ENCODE measurements around the gene IL31RA.
A peak's percentile ranks its signal among the peaks of the same experiment; 100 is the strongest.

IL31RA gene

DNA sequence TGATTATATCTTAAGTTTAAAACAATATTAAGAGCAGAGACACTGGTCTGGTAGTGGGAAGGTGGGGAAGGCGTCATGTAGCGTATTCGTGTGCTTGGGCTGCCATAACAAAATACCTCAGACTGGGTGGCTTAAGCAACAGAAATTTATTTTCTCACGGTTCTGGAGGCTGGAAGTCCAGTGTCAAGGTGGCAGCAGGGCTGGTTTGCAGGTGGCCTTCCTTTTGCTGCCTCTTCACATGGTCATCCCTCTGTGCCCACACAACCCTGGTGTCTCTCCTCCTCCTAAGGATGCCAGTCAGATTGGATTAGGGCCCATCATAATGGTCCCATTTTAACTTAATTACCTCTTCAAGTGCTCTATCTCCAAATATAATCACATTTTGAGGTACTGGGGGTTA is 9.6 kb downstream of the IL31RA start:
- DNase-seq: no peak

DNA sequence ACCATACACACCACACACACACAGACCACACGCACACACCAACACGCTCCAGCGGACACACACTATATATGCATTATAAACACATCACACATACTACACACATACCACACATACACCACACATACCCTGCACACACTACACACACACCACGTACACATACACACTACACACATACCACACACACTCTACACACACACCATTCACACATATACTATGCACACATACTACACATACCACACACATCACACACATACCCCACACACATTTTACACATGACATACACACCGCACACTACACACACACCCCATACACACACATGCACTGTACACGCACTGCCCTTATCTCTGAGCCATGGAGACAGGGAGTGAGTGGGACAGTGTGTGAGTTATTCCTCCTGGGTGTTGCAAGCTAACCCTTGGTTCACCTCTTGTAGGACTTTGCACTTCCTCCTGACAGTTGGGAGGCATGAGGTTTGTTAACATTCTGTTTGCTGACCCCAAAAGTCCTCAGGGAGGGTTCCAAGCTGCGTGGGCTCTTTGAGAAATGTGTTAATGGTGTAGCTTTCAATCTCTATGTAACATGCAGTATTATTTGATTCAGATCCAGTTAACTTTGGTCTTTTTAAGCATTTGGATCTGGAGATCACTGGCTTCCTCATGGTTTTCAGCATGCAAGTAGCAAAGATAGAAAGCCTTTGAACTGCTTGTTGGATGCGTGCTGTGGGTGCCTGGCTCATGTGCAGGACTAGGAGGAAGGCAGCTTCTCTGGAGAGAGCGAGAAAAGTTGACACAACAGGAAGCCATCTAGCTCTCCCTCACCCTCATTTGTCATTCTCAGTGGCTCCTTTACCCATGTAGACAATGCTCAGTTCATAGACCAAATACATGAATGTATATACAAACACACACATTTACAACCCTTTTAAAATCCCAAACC is 13.7 kb downstream of the IL31RA start:
- peak in 1 of 6 experiments; percentile 5 for DNase-seq

DNA sequence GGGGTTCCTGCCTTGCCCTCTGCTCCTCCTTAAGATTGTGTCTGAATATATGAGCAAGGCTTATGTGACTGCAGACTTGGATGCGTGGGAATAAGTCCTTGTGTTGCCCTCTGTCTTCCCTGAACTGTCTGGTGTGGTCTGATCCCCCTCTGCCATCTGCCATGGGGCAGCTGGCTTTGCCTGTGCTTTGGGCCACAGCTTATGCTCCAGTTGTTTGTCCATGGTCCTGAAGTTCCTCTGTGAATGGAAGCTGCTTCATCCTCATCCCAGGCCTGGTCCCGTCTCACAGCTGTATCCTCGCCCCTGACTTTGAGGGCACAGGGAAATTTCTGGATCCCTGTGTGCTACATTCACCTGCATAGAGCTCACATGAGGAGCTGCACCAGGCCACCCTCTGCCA is 14.7 kb downstream of the IL31RA start:
- no peak for DNase-seq

DNA sequence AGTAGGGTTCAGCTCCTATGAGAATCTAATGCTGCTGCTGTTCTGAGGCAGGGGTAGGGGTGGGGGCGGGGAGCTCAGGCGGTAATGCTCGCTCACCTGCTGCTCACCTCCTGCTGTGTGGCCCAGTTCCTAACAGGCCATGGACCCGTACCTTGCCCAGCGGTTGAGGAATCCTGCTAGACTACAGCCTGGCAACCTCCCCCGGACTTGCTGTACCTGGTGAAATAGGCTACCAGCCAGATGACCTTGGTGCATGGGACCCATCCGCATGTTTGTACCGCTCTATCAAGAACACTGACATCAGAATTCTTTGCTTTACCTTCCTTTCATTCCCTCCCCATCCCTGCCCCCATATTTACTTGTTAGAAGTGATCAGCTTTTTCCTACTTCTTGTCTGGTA is 15.3 kb downstream of the IL31RA start:
- no peak for DNase-seq

DNA sequence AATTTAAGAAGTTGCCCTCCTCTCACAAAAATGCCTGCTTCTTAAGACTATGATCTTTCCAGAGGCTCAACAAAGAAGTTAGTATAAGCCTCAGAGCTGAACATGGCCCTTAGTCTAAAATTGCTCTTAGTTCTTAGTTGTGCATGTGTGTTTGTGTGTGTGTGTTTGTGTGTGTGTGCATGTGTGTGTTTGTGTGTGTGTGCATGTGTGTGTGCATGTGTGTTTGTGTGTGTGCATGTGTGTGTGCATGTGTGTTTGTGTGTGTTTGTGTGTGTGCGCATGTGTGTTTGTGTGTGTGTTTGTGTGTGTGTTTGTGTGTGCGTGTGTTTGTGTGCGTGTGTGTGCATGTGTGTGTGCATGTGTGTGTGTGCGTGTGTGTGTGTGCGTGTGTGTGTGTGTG is 15.8 kb downstream of the IL31RA start:
- DNase-seq: no peak

DNA sequence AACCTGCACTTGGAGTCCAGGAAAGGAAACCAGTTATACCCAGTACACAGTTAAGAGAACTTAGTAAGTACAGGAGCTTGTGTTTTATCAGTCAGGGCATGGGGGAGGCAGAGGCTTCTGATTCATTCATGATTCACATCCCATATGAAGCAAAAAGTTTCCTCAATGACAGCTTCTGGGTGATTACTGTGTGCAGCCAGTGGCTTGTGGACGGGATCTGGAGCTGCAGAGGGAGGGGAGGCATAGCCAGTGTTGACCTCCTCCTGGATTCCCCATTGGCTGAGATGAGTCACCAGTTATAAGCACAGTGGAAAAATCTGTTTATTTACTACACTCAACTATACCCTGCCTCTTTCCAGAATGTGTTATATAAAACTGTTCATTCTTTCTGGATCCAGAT is 17.7 kb downstream of the IL31RA start:
- no peak for DNase-seq

GRCh38 chr5:55869847-55870246 is 18.7 kb downstream of the IL31RA start:
- no peak for DNase-seq

DNA sequence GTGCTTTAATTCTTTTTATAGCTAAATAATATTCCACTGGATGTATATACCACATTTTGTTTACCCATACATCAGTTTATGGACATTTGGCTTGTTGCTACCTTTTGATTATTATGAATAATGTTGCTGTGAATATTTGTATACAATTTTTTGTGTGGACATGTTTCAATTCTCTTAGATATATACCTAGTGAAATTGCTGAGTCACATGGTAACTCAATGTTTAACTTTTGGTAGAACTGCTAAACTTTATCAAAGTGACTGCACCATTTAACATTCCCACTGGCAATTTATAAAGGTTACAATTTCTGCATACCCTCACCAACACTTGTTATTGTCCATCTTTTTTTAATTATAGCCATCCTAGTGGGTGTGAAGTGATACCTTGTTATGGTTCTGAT is 22.1 kb downstream of the IL31RA start:
- no peak for DNase-seq

DNA sequence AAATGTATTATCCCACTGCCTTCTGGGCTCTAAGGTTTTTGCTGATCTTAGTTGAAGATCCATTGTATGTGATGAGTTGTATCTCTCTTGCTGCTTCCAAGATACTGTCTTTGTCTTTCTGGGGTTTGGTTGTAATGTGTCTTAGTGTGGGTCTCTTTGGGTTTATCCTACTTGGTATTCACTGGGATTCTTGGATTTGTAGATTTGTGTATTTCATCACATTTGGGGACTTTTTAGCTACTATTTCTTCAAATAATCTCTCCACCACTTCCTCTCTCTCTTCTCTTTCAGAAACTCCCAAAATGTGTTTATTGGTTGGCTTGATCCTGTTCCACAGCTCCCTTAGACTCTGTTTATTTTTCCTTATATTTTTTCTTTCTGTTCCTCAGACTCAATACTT is 26.5 kb downstream of the IL31RA start:
- DNase-seq: no peak

DNA sequence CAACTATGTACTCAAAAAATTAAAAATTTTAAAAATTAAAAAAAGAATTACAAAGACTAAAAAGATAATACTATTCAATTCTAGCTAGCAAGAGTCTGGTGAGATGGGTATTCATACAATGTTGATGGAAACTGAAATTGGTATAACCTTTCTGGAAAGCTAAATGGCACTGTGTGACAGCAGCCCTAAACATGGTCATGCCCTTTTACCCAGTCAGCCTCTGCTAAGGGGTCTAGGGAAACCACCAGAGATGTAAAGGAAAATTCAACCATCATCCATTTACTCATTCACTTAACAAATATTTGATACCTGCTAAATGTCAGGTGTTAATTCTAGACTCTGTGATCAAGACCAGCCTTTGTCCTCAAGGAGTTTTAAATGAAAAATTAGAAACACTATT is 29.3 kb downstream of the IL31RA start:
- DNase-seq: no peak

DNA sequence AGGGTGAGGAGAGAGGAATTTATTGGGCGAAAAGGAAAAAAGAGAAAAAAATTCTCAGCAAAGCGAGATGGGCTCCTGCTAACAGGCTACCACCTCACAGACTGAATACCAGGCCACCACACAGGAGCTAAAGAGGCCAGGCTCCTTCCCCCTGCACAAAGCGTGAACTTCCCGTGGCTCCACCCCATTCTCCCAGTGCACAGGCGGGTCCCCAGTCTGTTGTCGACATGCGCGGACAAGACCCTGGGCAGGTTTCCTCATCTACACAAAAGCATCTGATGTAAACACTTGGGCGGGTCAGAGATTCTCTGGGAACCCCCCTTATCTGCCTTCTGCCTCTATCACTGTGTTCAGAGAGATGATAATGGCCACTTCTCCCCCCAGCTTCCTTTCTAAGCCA is 34.2 kb downstream of the IL31RA start:
- DNase-seq: no peak

DNA sequence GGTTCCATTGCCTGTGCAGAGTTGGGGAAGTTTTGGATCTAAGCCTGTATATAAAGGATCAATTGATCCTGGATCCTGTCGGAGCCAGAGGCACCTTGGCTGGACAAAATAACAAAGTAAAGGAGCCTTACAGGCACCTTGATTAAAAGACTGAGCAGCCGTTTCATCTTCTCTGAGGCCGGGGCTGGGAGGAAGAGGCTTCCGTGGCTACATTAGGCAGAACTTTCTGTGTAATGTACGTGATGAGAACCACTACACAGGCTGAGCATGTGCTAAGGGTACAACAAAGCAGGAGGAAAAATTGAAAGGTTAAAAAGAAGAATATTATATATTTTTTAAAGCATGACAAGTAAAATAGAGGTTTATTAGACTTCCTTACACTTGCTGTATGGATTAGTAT is 37.0 kb downstream of the IL31RA start:
- DNase-seq: no peak

DNA sequence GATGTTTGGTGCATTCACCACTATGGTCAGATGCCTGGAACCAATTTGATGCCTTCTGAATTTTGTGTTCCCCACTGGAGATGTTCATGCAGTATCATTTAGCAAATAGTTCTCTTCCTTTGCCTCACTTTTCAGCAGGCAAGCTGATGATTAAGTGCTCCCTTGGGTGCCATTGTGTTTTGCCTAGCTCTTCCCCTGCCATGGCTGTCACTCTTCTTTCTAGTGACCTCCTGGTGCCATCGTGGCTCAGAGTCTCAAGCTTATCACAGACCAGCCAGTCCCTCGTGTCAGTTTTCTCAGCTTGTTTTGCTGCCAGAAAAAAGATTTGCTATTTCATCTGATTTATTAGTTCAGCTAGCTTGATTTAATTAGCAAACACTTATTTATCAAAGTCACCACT is 41.3 kb downstream of the IL31RA start:
- DNase-seq: no peak

GRCh38 chr5:55894135-55894534 is 43.0 kb downstream of the IL31RA start:
- DNase-seq: no peak

DNA sequence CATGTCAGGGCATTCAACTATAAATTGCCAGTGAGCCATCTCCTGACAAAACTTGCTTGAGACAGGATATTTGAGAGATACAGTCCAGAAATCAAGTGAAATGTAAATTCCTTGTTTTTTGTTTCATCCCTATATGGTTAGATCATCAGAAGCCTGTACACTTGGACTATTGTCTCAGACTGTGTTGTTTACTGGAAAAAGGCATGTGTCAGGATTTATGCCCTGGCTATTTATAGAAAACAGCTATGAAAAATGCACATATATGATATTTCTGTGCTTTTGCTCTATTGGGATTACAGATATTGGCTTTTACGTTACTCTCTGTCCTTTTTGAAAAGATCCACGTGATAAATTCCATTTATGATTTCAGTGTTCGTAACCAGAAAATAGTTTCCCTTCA is 44.2 kb downstream of the IL31RA start:
- DNase-seq: no peak

GRCh38 chr5:55896238-55896637 is 45.1 kb downstream of the IL31RA start:
- no peak for DNase-seq

DNA sequence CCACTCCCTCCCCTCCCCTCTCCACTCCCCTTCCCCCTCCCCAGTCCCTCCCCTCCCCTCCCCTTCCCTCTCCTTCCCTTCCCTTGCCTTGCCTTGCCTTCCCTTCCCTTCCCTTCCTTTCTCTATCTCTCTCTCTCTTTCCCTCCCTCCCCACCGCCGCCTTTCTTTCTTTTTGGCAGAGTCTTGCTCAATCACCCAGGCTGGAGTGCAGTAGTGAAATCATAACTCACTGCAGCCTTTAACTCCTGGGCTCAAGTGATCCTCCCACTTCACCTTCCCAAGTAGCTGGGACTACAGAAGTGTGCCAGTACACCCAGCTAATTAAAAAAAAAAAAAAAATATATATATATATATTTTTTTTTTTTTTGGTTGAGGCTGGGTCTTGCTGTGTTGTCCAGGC is 45.5 kb downstream of the IL31RA start:
- DNase-seq: no peak

GRCh38 chr5:55897206-55897894 is 46.2 kb downstream of the IL31RA start:
- DNase-seq: no peak

DNA sequence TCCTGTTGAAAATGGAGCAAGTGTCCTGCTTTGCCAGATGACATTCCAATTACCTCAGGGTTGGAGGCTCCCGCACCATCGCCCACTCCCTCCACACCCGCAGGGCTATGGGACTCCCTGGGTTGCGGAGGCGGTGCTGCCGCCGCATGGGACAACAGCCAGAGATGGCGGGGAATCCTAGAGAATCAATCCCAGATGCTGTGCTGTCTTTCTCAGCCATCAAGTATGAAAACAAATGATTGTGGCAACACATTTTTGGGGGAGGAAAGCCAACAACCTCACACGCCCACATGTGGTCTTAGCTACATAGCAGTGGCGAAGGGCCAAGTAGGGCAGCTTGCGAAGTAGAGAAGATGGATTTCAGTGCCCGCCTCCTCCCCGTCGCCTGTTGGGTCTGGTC is 46.7 kb downstream of the IL31RA start:
- DNase-seq: no peak

GRCh38 chr5:55899344-55899743 is 48.2 kb downstream of the IL31RA start:
- DNase-seq: no peak

- no peak for DNase-seq
Observed at GRCh38 chr5:55900068-55900467, 48.9 kb downstream of the IL31RA start.

DNA sequence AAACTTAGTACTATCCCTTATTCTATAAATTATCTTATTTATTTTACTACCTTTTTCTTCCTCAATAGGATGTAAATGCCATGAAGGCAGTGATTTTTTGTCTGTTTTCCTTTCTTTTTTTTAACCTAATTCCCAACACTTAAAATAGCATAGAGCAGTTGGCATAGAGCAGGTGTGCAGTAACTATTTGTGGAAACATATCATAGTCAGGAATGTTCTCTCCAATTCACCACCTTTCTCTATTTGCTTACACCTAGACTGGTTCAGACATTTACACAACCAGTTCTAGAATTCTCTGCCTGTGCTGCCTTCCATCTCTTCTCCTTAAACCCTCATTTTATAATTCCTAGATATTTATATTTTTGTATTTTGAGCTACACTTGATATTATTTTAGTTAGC is 49.6 kb downstream of the IL31RA start:
- no peak for DNase-seq

GRCh38 chr5:55902696-55903095 is 51.5 kb downstream of the IL31RA start:
- no peak for DNase-seq

GRCh38 chr5:55903121-55903701 is 52.1 kb downstream of the IL31RA start:
- DNase-seq: no peak
